HG03558 (cell line): ENCODE data around the gene SH3RF3.

ENCODE experiments used
- ATAC-seq: cut with Tn5 transposase; IDR thresholded peaks from one replicate; pipeline ENCODE4 v1.9.1; 2021; ENCODE audit warnings: moderate number of reproducible peaks; ENCODE audit not compliant: unreplicated experiment; ENCODE audit errors: extremely low read depth

SH3RF3 gene

GRCh38 chr2:109196081-109196875, 67.3 kb downstream of the SH3RF3 start:
- ATAC-seq = no peak

DNA sequence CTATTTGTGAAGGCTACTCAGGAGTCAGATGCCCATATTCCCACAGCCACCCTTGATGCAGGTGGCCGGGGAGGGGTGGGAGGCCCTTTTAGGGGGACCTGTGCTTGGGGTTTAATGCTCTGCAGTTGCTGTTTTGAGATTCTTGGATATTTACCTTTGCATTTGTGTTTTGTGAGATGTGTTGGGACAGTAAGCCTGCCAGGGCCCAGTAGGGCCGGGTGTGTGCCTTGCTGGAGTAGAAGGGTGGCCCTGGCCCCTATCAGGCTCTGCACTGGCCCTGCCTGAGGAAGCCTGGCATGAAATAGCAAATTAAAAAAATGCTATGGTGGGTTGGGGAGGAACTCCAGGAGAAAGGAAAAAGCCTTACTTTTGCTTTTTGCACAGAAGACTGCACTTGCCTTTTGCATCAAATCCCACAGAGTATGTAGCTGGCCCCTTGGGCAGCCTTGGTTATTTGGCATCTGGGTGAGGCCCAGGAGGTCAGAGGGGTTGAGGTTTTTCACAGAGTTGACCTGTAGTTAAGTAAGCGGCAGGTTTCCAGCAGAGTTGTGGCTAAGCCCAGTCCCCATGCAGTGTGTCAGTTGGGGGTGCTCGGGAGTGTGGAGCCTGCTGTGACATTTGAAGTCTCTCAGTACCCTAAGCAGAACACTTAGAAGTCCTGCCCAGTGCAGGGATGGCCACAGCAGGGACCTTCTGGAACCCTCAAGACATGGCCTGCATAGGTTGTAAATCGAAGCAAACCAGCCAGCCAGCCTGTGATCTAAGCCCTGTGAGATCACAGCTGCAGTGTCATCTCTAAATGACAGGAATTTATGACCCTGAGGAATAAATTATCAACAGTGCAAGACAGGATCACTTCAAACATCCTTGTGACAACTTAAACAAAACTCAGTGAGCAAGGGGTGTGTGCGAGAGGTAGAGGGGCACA, 68.8 kb downstream of the SH3RF3 start:
- no peak for ATAC-seq

- no peak for ATAC-seq
Measured at GRCh38 chr2:109199790-109200189, 70.8 kb downstream of the SH3RF3 start.

- no peak for ATAC-seq
Measured at GRCh38 chr2:109200616-109201464, 71.8 kb downstream of the SH3RF3 start.

- ATAC-seq = no peak
Measured at GRCh38 chr2:109201465-109202327, 72.7 kb downstream of the SH3RF3 start.

DNA sequence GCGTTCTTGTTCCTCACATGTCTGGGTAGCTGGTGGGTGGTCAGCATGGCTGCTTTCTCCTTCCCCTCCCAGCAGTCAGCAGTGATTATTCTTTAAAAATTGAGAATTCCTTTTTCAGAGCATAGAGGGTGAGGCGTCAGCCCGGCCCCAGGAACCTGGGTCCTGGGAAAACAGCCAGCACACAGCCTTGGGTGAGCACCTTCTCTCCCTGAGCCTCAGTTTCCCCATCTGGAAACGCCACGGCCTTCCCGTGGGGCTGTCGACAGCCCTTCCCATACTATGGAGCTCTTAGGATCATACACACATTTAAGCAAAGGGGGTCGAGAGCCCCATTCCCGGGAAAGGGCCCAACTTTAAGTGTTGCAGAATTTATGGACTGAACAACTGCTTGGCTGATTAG, 73.5 kb downstream of the SH3RF3 start:
- ATAC-seq = no peak

- ATAC-seq = no peak
Measured at GRCh38 chr2:109203246-109204011, 74.4 kb downstream of the SH3RF3 start.

DNA sequence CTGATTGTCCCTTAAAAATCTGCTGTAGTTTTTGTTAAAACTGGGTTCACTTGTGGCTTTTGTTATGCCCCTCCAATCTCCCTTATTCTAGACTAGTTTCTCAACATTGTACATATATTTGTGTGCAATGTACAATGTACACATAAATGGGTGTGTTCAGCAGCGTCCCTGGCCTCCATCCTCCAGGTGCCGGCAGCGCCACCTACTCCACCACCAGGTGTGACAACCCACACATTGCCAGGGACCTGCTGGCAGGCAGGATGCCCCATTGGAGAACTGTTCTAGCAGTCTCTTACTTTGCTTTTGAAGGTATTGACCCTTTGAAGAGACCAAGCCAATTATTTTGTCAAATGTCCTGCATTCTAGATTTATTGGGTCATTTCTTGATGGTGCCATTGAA, 75.4 kb downstream of the SH3RF3 start:
- ATAC-seq = no peak

- no peak for ATAC-seq
Measured at GRCh38 chr2:109205447-109205846, 76.4 kb downstream of the SH3RF3 start.

DNA sequence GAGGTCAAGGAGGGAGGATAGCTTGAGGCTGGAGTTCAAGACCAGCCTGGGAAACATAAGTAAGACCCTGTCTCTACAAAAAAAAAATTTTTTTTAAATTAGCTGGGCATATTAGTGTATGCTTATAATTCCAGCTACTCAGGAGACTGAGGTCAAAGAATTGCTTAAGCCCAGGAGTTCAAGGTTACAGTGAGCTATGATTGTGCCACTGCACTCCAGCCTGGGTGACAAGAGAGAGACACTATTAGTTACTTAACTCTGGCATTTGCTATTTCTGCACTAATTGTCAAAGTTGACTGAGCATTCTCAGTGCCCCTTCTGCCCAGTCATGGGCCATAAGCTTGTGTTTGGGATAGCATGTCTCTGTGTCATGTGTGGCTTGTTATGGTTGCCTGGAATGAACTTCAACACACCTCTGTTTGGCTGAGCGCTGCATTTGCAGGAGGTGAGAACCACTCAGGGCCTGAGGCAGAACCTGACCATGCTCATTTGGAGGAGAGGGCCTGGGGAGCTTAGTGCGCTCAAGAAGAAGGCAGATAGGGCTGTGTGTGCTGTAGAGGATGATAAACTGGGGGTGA, 77.7 kb downstream of the SH3RF3 start:
- ATAC-seq = no peak

GRCh38 chr2:109207176-109207575, 78.2 kb downstream of the SH3RF3 start:
- no peak for ATAC-seq

GRCh38 chr2:109208071-109208950, 79.3 kb downstream of the SH3RF3 start:
- ATAC-seq = no peak

- no peak for ATAC-seq
Measured at GRCh38 chr2:109208951-109209335, 79.9 kb downstream of the SH3RF3 start.

- no peak for ATAC-seq
Measured at GRCh38 chr2:109209412-109209811, 80.4 kb downstream of the SH3RF3 start.

DNA sequence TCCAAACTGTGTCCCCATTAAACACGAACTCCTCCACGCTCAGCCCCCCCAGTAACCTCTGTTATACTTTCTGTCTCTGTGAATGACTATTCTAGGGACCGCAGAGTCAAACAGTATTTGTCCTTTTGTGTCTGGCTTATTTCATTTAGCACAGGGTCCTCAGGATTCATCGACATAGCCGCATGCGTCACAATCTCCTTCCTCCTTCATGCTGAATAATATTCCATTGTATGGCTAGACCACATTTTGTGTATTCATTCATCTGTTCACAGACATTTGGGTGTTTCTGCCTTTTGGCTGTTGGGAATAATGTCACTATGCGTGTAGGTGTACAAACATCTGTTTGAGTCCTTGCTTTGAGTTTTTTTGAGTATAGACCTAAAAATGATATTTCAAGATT, 80.9 kb downstream of the SH3RF3 start:
- no peak for ATAC-seq

- no peak for ATAC-seq
Measured at GRCh38 chr2:109210431-109211200, 81.6 kb downstream of the SH3RF3 start.

GRCh38 chr2:109211315-109211714, 82.3 kb downstream of the SH3RF3 start:
- no peak for ATAC-seq
